HEK293 (cell line): ENCODE results near the gene NLRP7.
"Not testable (repeated sequence)": the region's sequence is repeated elsewhere in the genome, so short reads cannot be mapped to it uniquely, and the experiment has no call there.

Experiments
- CTCF ChIA-PET: fragments of 350-600 bp; formaldehyde crosslinking; extraction: SDS; loops from one replicate; lab custom pipeline; 2021; ENCODE audit warnings: antibody characterized with exemption; lab: Yijun Ruan, JAX
- POLR2A ChIA-PET: fragments of 300-600 bp; formaldehyde crosslinking; extraction: SDS; loops from one replicate; lab custom pipeline; 2020; ENCODE audit warnings: antibody characterized with exemption, inconsistent platforms; lab: Yijun Ruan, JAX
- H3K27ac ChIP-seq: fragments of 200-500 bp; sonication (Bioruptor generic); 2 replicates; pipeline ENCODE4 v1.5.1; 2014; ENCODE audit warnings: low read depth, low read length, control low read depth, inconsistent platforms; ENCODE audit errors: extremely low read depth
- H3K36me3 ChIP-seq, 2 experiments: fragments of 200-500 bp in 1 of 2; sonication (Bioruptor generic) in 1 of 2; 1 replicate in 1 of 2; 2 replicates in 1 of 2; pipeline ENCODE4 v1.5.1; 2014 to 2017; ENCODE audit warnings: inconsistent platforms in 2 of 2, low read length in 2 of 2; ENCODE audit not compliant: control insufficient read depth in 2 of 2, insufficient read depth in 1 of 2
- H3K4me1 ChIP-seq: fragments of 200-500 bp; sonication (Bioruptor generic); 2 replicates; pipeline ENCODE4 v1.5.1; 2014; ENCODE audit warnings: mild to moderate bottlenecking, low read length, inconsistent platforms; ENCODE audit not compliant: control insufficient read depth, insufficient read depth
- H3K4me3 ChIP-seq: 2 replicates; pipeline ENCODE4 v1.5.1; 2011; ENCODE audit warnings: low read depth, mild to moderate bottlenecking, control low read depth, low read length, moderate library complexity
- H3K9me3 ChIP-seq: fragments of 200-500 bp; sonication (Bioruptor generic); 2 replicates; pipeline ENCODE4 v1.5.1; 2014; ENCODE audit warnings: low read depth, low read length, inconsistent platforms; ENCODE audit not compliant: control insufficient read depth, insufficient read depth
- FEZF1 ChIP-seq: fragments of 450-650 bp; formaldehyde crosslinking; IDR thresholded peaks from 2 replicates; pipeline ENCODE4 v1.5.1; 2016; ENCODE audit warnings: missing biosample characterization, missing genetic modification characterization
- GLIS1 ChIP-seq: fragments of 450-650 bp; formaldehyde crosslinking; IDR thresholded peaks from 2 replicates; pipeline ENCODE4 v1.5.1; 2016; ENCODE audit warnings: missing biosample characterization, missing genetic modification characterization
- HOXD13 ChIP-seq: sonication (generic); formaldehyde crosslinking; IDR thresholded peaks from 2 replicates; pipeline ENCODE4 v1.8.0; 2022; ENCODE audit warnings: missing genetic modification reagents, borderline replicate concordance
- SALL2 ChIP-seq: fragments of 450-650 bp; formaldehyde crosslinking; IDR thresholded peaks from 2 replicates; pipeline ENCODE4 v1.5.0; 2017; ENCODE audit warnings: missing biosample characterization, mild to moderate bottlenecking, missing genetic modification characterization, borderline replicate concordance
- SP2 ChIP-seq: fragments of 450-650 bp; formaldehyde crosslinking; IDR thresholded peaks from 2 replicates; pipeline ENCODE4 v1.5.1; 2016; ENCODE audit warnings: missing biosample characterization, missing genetic modification characterization
- ZNF112 ChIP-seq: fragments of 450-650 bp; formaldehyde crosslinking; IDR thresholded peaks from 2 replicates; pipeline ENCODE4 v1.5.0; 2017; ENCODE audit warnings: missing biosample characterization, missing genetic modification characterization
- ZNF146 ChIP-seq: fragments of 450-650 bp; formaldehyde crosslinking; IDR thresholded peaks from 2 replicates; pipeline ENCODE4 v1.5.1; 2016; ENCODE audit warnings: missing biosample characterization, missing genetic modification characterization
- ZNF169 ChIP-seq: fragments of 450-650 bp; formaldehyde crosslinking; IDR thresholded peaks from 2 replicates; pipeline ENCODE4 v1.5.1; 2016; ENCODE audit warnings: missing biosample characterization, missing genetic modification characterization
- ZNF23 ChIP-seq: fragments of 450-650 bp; formaldehyde crosslinking; IDR thresholded peaks from 2 replicates; pipeline ENCODE4 v1.5.1; 2016; ENCODE audit warnings: missing biosample characterization, missing genetic modification characterization, borderline replicate concordance
- ZNF24 ChIP-seq: fragments of 450-650 bp; formaldehyde crosslinking; IDR thresholded peaks from 2 replicates; pipeline ENCODE4 v1.5.1; 2016; ENCODE audit warnings: missing biosample characterization, missing genetic modification characterization
- ZNF558 ChIP-seq: fragments of 450-650 bp; formaldehyde crosslinking; IDR thresholded peaks from 2 replicates; pipeline ENCODE4 v1.5.1; 2016; ENCODE audit warnings: missing biosample characterization, missing genetic modification characterization
- ZNF560 ChIP-seq: fragments of 450-650 bp; formaldehyde crosslinking; IDR thresholded peaks from 2 replicates; pipeline ENCODE4 v1.5.1; 2017; ENCODE audit warnings: missing biosample characterization, missing genetic modification characterization, borderline replicate concordance
- ZSCAN23 ChIP-seq: fragments of 450-650 bp; formaldehyde crosslinking; IDR thresholded peaks from 2 replicates; pipeline ENCODE4 v1.5.1; 2016; ENCODE audit warnings: missing biosample characterization, missing genetic modification characterization
- ZXDB ChIP-seq: fragments of 450-650 bp; formaldehyde crosslinking; IDR thresholded peaks from 2 replicates; pipeline ENCODE4 v1.5.1; 2016; ENCODE audit warnings: missing biosample characterization, missing genetic modification characterization
- TF ChIP-seq, protein P1 (sequence below): fragments of 450-650 bp; formaldehyde crosslinking; IDR thresholded peaks from 2 replicates; pipeline ENCODE4 v1.5.1; 2016; ENCODE audit warnings: missing biosample characterization, missing genetic modification characterization
- TF ChIP-seq, protein P2 (sequence below): fragments of 450-650 bp; formaldehyde crosslinking; IDR thresholded peaks from 2 replicates; pipeline ENCODE4 v1.5.1; 2017; ENCODE audit warnings: missing biosample characterization, missing genetic modification characterization
- TF ChIP-seq, protein P3 (sequence below): fragments of 450-650 bp; formaldehyde crosslinking; IDR thresholded peaks from 2 replicates; pipeline ENCODE4 v1.5.1; 2016; ENCODE audit warnings: missing biosample characterization, missing genetic modification characterization
- TF ChIP-seq, protein P4 (sequence below): fragments of 450-650 bp; IDR thresholded peaks from 2 replicates; pipeline ENCODE4 v1.5.1; 2018; ENCODE audit warnings: missing biosample characterization, missing genetic modification characterization

The NLRP7 gene

DNA sequence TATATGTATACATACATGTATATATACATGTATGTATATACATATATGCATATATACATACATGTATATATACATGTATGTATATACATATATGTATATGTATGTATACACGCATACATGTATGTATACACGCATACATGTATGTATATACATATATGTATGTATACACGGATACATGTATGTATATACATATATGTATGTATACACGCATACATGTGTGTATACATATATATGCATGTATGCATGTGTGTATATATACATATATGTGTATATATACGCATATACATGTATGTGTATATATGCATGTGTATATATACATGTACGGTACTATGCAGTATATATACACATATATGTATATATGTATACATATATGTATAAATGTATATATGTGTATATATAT is 44.0 kb downstream of the NLRP7 start:
- POLR2A ChIA-PET, result interaction anchor here (0.7 kb wide), 1 partner anchor 236 kb away, joined by 4 read pairs; no protein-coding TSS in a partner anchor
- Histone ChIP-seq H3K36me3 (no peaks in the 10 kb centered on the region), H3K9me3 (no peaks in the 10 kb centered on the region), H3K27ac (no peak overlapping the region), H3K4me1 (no peaks in the 10 kb centered on the region), H3K4me3 (no peak overlapping the region)
- CTCF ChIA-PET, result interaction anchor here (1.5 kb wide), 1 partner anchor 22 kb away, joined by 9 read pairs; no protein-coding TSS in a partner anchor
- TF ChIP-seq ZNF24 (tag by site-specific recombination) (no peak), FEZF1 (tag by site-specific recombination) (no peak), ZXDB (tag by site-specific recombination) (no peak), ZNF560 (tag by site-specific recombination) (no peak), ZNF23 (tag by site-specific recombination) (no peak), SALL2 (tag by site-specific recombination) (no peak), ZNF146 (no peak), HOXD13 (CRISPR knock-in tag) (no peak), ZNF169 (tag by site-specific recombination) (no peak), ZSCAN23 (tag by site-specific recombination) (no peak), ZNF112 (tag by site-specific recombination) (no peak), ZNF558 (tag by site-specific recombination) (no peak)
- TF ChIP-seq, protein P1, sequence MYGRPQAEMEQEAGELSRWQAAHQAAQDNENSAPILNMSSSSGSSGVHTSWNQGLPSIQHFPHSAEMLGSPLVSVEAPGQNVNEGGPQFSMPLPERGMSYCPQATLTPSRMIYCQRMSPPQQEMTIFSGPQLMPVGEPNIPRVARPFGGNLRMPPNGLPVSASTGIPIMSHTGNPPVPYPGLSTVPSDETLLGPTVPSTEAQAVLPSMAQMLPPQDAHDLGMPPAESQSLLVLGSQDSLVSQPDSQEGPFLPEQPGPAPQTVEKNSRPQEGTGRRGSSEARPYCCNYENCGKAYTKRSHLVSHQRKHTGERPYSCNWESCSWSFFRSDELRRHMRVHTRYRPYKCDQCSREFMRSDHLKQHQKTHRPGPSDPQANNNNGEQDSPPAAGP, result no peak
- TF ChIP-seq, protein P2, sequence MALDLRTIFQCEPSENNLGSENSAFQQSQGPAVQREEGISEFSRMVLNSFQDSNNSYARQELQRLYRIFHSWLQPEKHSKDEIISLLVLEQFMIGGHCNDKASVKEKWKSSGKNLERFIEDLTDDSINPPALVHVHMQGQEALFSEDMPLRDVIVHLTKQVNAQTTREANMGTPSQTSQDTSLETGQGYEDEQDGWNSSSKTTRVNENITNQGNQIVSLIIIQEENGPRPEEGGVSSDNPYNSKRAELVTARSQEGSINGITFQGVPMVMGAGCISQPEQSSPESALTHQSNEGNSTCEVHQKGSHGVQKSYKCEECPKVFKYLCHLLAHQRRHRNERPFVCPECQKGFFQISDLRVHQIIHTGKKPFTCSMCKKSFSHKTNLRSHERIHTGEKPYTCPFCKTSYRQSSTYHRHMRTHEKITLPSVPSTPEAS (tag by site-specific recombination), result no peak
- TF ChIP-seq, protein P3, sequence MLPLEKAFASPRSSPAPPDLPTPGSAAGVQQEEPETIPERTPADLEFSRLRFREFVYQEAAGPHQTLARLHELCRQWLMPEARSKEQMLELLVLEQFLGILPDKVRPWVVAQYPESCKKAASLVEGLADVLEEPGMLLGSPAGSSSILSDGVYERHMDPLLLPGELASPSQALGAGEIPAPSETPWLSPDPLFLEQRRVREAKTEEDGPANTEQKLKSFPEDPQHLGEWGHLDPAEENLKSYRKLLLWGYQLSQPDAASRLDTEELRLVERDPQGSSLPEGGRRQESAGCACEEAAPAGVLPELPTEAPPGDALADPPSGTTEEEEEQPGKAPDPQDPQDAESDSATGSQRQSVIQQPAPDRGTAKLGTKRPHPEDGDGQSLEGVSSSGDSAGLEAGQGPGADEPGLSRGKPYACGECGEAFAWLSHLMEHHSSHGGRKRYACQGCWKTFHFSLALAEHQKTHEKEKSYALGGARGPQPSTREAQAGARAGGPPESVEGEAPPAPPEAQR (tag by site-specific recombination), result no peak
- TF ChIP-seq, protein P4, sequence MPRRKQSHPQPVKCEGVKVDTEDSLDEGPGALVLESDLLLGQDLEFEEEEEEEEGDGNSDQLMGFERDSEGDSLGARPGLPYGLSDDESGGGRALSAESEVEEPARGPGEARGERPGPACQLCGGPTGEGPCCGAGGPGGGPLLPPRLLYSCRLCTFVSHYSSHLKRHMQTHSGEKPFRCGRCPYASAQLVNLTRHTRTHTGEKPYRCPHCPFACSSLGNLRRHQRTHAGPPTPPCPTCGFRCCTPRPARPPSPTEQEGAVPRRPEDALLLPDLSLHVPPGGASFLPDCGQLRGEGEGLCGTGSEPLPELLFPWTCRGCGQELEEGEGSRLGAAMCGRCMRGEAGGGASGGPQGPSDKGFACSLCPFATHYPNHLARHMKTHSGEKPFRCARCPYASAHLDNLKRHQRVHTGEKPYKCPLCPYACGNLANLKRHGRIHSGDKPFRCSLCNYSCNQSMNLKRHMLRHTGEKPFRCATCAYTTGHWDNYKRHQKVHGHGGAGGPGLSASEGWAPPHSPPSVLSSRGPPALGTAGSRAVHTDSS (tag by site-specific recombination), result no peak

DNA sequence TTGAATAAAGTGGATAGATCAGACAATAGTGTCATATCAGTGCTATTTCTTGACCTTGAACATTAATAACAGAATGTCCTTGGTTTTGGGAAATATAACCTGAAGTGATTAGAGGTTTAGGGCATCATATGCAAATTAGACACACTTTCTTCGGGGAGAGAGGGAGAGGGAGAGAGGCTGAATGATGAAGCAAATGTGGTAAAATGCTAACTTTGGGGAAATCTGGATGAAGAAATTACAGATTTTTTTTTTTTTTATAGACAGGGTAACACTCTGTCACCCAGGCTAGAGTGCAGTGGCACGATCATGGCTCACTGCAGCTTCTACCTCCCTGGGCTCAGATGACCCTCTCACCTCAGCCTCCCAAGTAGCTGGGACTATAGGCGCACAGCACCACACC is 45.3 kb downstream of the NLRP7 start:
- TF ChIP-seq SP2 (tag by site-specific recombination) (no peak), GLIS1 (tag by site-specific recombination) (peak; percentile 40; the same call in 1 of the 2 replicates)
- TF ChIP-seq, all 188 proteins: peak for 1
- H3K36me3 ChIP-seq, result no peaks in the 10 kb centered on the region
- no peak overlapping the region for H3K27ac ChIP-seq
- H3K4me1 ChIP-seq, result no peaks in the 10 kb centered on the region
- no peak overlapping the region for H3K4me3 ChIP-seq
- ChIA-PET POLR2A (interaction anchor here (0.7 kb wide), 1 partner anchor 10 kb away, joined by 3 read pairs; no protein-coding TSS in a partner anchor), CTCF (interaction anchor here (1.0 to 1.5 kb wide), 4 partner anchors 8 to 234 kb away, joined by 3 to 9 read pairs (median 4); no protein-coding TSS in a partner anchor)
- H3K9me3 ChIP-seq, result no peaks in the 10 kb centered on the region

DNA sequence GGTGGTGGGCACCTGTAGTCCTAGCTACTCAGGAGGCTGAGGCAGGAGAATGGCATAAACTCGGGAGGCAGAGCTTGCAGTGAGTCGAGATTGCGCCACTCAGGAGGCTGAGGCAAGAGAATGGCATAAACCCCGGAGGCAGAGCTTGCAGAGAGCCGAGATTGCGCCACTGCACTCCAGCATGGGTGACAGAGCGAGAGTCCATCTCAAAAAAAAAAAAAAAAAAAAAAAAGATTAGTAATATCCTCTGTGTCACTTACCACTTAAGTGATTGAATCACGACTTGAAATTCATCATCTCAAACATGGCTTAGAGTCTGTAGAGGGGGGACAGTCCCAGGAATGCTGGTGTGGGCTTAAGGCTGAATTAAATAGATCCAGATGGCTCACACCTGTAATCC is 46.2 kb downstream of the NLRP7 start:
- H3K36me3 ChIP-seq, H3K27ac ChIP-seq, POLR2A ChIA-PET, CTCF ChIA-PET, H3K9me3 ChIP-seq, H3K4me3 ChIP-seq, H3K4me1 ChIP-seq: not testable (repeated sequence)
